Measurements from ENCODE around the gene UNC5A.

UNC5A gene

GRCh38 chr5:176922817-176923216 lies 112.5 kb downstream of the UNC5A start:
- POLR2A ChIA-PET: no interaction called here

GRCh38 chr5:176927562-176927961 lies 117.2 kb downstream of the UNC5A start:
- no peak for TF ChIP-seq NFRKB (IDR thresholded peaks at IDR 0.05)
- no peak for TF ChIP-seq CTBP1 (IDR thresholded peaks at IDR 0.05; ENCODE audit: borderline replicate concordance)
- TF ChIP-seq HDGF (IDR thresholded peaks at IDR 0.05; ENCODE audit: borderline replicate concordance): no peak
- TF ChIP-seq ARNT (IDR thresholded peaks at IDR 0.05): no peak
- no peak for TF ChIP-seq ZNF384 (IDR thresholded peaks at IDR 0.05)
- no peak for TF ChIP-seq ELF4 (IDR thresholded peaks at IDR 0.05)
- TF ChIP-seq SP1 (IDR thresholded peaks at IDR 0.05): no peak
- no peak for TF ChIP-seq BHLHE40 (IDR thresholded peaks at IDR 0.05; ENCODE audit: borderline replicate concordance)
- TF ChIP-seq TARDBP (IDR thresholded peaks at IDR 0.05): no peak
- TF ChIP-seq PKNOX1 (IDR thresholded peaks at IDR 0.05): no peak
- no peak for DNase-seq (ENCODE audit: extremely low spot score)
- POLR2A ChIA-PET: no interaction called here
- CTCF ChIA-PET: interaction anchor here (0.6 kb wide), 1 partner anchor 144 kb away, joined by 5 read pairs; no protein-coding TSS in a partner anchor

More at GRCh38 chr5:176922817-176923216, 112.5 kb downstream of the UNC5A start:
- DNase-seq (ENCODE audit: extremely low spot score): no peak
- TF ChIP-seq FOXM1 (IDR thresholded peaks at IDR 0.05; ENCODE audit: borderline replicate concordance): no peak
- no peak for TF ChIP-seq FOXA1 (IDR thresholded peaks at IDR 0.05)
- CTCF ChIA-PET: no interaction called here

- no peak for TF ChIP-seq FOXA1 (IDR thresholded peaks at IDR 0.05)
- TF ChIP-seq FOXK2 (IDR thresholded peaks at IDR 0.05): no peak
- no peak for TF ChIP-seq BHLHE40 (IDR thresholded peaks at IDR 0.05; ENCODE audit: borderline replicate concordance)
- TF ChIP-seq NFRKB (IDR thresholded peaks at IDR 0.05): no peak
- no peak for TF ChIP-seq SP1 (IDR thresholded peaks at IDR 0.05)
- no peak for TF ChIP-seq LEF1 (IDR thresholded peaks at IDR 0.05; ENCODE audit: borderline replicate concordance)
- TF ChIP-seq ARNT (IDR thresholded peaks at IDR 0.05): no peak
- no peak for TF ChIP-seq SUZ12 (IDR thresholded peaks at IDR 0.05)
- no peak for TF ChIP-seq ZNF384 (IDR thresholded peaks at IDR 0.05)
- no peak for TF ChIP-seq CTBP1 (IDR thresholded peaks at IDR 0.05; ENCODE audit: borderline replicate concordance)
- TF ChIP-seq TARDBP (IDR thresholded peaks at IDR 0.05): no peak
- TF ChIP-seq HDGF (IDR thresholded peaks at IDR 0.05; ENCODE audit: borderline replicate concordance): no peak
- no peak for TF ChIP-seq ELF4 (IDR thresholded peaks at IDR 0.05)
- no peak for TF ChIP-seq L3MBTL2 (conservative IDR thresholded peaks at IDR 0.05)
- no peak for TF ChIP-seq FOXM1 (IDR thresholded peaks at IDR 0.05; ENCODE audit: borderline replicate concordance)
- TF ChIP-seq PKNOX1 (IDR thresholded peaks at IDR 0.05): no peak
- ChIA-PET CTCF (no interaction called here), POLR2A (no interaction called here)
- no peak for DNase-seq (ENCODE audit: extremely low spot score)
These were observed 119.3 kb downstream of the UNC5A start for GRCh38 chr5:176929654-176930053.

All from HEK293T (cell line).